Activated B cell treated with CpG ODN at 0.5 μM for 24 hours (primary cell): ENCODE results near the gene MICAL3. TPM values are rescaled to one million over a fixed set of nuclear protein-coding genes. Genes with fewer than 3 reads are reported as not detected.

ENCODE experiments used
- ATAC-seq: fragments of 200-7000 bp; cut with Tn5 transposase; one replicate; pipeline ENCODE4 v1.10.0; 2021; ENCODE audit warnings: low read depth, mild to moderate bottlenecking, moderate library complexity
- CTCF ChIA-PET: fragments of 350-600 bp; sonication (Branson Sonifier 250); formaldehyde crosslinking; loops from one replicate; lab custom pipeline; 2021; ENCODE audit warnings: antibody characterized with exemption; lab: Charles Lee
- POLR2A ChIA-PET: fragments of 350-600 bp; sonication (Branson Sonifier 250); formaldehyde crosslinking; loops from one replicate; lab custom pipeline; 2021; ENCODE audit warnings: antibody characterized with exemption; lab: Charles Lee
- DNase-seq: peaks from one replicate; pipeline ENCODE4 v3.0.0; 2022
- H3K27ac Mint-ChIP-seq: one replicate; pipeline ENCODE4 v1.8.0; 2020; ENCODE audit warnings: mixed read lengths
- H3K27me3 Mint-ChIP-seq: one replicate; pipeline ENCODE4 v1.8.0; 2021; ENCODE audit warnings: mixed read lengths
- H3K36me3 Mint-ChIP-seq: one replicate; pipeline ENCODE4 v1.8.0; 2021; ENCODE audit warnings: low read depth, mixed read lengths
- H3K4me1 Mint-ChIP-seq: one replicate; pipeline ENCODE4 v1.8.0; 2021; ENCODE audit warnings: mixed read lengths
- H3K4me3 Mint-ChIP-seq: one replicate; pipeline ENCODE4 v1.8.0; 2020; ENCODE audit warnings: mild to moderate bottlenecking, mixed read lengths
- H3K9me3 Mint-ChIP-seq: one replicate; pipeline ENCODE4 v1.8.0; 2020; ENCODE audit warnings: mixed read lengths
- CTCF ChIP-seq: fragments of 200-600 bp; IDR thresholded peaks from one replicate; pipeline ENCODE4 v1.8.0; 2022; ENCODE audit warnings: antibody characterized with exemption, mild to moderate bottlenecking
- intact Hi-C: fragments of 100-400 bp; cut with micrococcal nuclease; formaldehyde crosslinking; loops from one replicate; pipeline ENCODE4 v1.15.1; 2024
- total RNA-seq: library from RNA; stranded (reverse); gene quantifications from 2 replicates; pipeline ENCODE4 v1.2.3, GENCODE V29; 2022

The MICAL3 gene
- total RNA-seq, 1 donor from 2014 or later: 257 TPM

- intact Hi-C loops: no loop called here
- Mint-ChIP-seq H3K4me3 (no peak overlapping the region), H3K27ac (no peak overlapping the region)
Observed at GRCh38 chr22:17748555-17749353, 275.6 kb downstream of the MICAL3 start.

GRCh38 chr22:17746916-17747315 is 277.4 kb downstream of the MICAL3 start:
- Mint-ChIP-seq H3K9me3 (no peaks in the 10 kb centered on the region), H3K27ac (no peak overlapping the region), H3K4me1 (peaks cover 7% of the 10 kb centered on the region), H3K27me3 (no peaks in the 10 kb centered on the region), H3K36me3 (peaks cover 25% of the 10 kb centered on the region), H3K4me3 (no peak overlapping the region)
- POLR2A ChIA-PET: no interaction called here
- DNase-seq (no peak), ATAC-seq (no peak)
- CTCF ChIA-PET: no interaction called here
- TF ChIP-seq CTCF: no peak
- intact Hi-C loops: no loop called here

More at GRCh38 chr22:17748555-17749353, 275.6 kb downstream of the MICAL3 start:
- ChIA-PET POLR2A (no interaction called here), CTCF (no interaction called here)
- no peak for TF ChIP-seq CTCF
- H3K9me3 Mint-ChIP-seq: no peaks in the 10 kb centered on the region
- peaks cover 15% of the 10 kb centered on the region for H3K36me3 Mint-ChIP-seq
- no peak for ATAC-seq
- H3K4me1 Mint-ChIP-seq: no peaks in the 10 kb centered on the region
- no peaks in the 10 kb centered on the region for H3K27me3 Mint-ChIP-seq
- DNase-seq: no peak

DNA sequence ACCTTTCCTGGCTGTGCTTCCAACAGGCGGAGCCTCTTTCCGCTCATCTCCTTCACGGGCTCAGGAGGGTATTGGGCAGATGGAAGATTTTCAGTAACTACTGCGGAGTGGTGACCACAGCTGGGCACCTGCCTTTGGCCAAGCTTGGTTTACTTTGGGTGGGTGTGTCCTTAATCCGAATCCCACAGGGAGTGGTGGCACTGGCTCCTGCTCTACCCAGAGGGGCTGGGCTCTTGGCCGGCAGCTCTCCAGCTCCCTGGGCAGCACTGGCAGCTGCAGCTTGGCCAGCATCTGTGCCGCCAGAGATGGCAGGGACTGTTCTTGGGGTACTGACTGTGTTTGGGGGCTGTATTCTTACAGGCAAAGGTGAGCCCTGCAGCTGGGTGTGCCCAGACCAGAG is 279.9 kb downstream of the MICAL3 start:
- ATAC-seq: no peak
- DNase-seq: no peak
- POLR2A ChIA-PET: interaction anchor here (1.2 to 2.7 kb wide), 3 partner anchors 29 to 57 kb away, joined by 3 to 16 read pairs (median 4); partner anchors contain the start of gene BID
- H3K36me3 Mint-ChIP-seq: peaks cover 37% of the 10 kb centered on the region
- H3K4me1 Mint-ChIP-seq: peaks cover 9% of the 10 kb centered on the region
- no peaks in the 10 kb centered on the region for H3K27me3 Mint-ChIP-seq
- H3K9me3 Mint-ChIP-seq: no peaks in the 10 kb centered on the region
- no peak overlapping the region for H3K4me3 Mint-ChIP-seq
- CTCF ChIA-PET: interaction anchor here (1.0 to 6.3 kb wide), 7 partner anchors 16 to 332 kb away, joined by 3 to 63 read pairs (median 23); partner anchors contain the start of gene PEX26
- no peak overlapping the region for H3K27ac Mint-ChIP-seq
- intact Hi-C loops: no loop called here
- TF ChIP-seq CTCF: no peak

DNA sequence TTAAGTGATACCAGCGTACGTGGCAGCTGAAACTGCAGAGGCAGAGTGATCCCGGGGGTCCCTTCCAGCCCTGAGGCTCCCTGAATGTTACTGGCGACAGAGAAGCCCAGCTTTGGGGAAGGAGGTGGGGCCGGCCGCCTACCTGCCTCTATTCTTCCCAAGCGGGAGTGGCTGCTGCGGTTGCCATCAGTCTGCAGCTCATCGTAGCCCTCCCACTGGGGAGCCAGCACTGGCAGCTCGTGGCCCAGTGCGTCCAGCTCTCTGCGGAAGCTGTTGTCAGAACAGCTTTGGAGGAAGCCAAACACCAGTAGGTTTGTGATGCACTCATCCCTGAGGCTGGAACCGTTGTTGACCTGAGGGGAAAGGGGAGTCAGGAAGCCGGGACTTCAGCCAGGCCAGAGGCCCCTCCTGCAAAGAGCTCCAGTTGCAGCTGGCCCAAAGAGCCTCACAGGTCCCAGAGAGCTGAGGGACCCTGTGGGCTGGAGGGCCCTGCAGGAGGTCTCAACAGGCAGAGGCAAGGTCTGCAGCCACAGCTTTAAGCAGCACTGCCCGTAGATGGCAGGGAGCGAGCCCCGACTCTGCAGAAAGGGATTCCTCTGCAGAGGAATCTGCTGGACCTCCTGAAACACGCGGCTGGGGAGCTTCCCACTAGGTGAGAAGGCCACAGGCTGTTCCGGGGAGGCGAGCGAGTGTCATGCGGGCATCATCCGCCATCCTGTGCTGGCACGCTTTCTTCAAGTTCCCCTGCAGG is 280.5 kb downstream of the MICAL3 start:
- H3K27ac Mint-ChIP-seq: no peak overlapping the region
- no peak for ATAC-seq
- POLR2A ChIA-PET: interaction anchor here (1.2 to 2.7 kb wide), 4 partner anchors 30 to 66 kb away, joined by 3 to 16 read pairs (median 6); partner anchors contain the start of gene BID
- H3K4me1 Mint-ChIP-seq: peaks cover 9% of the 10 kb centered on the region
- DNase-seq: no peak
- intact Hi-C loops: loop anchor here (2.0 kb wide), 2 partner anchors 29 to 55 kb away; no protein-coding TSS in a partner anchor
- H3K4me3 Mint-ChIP-seq: no peak overlapping the region
- CTCF ChIA-PET: interaction anchor here (0.7 to 6.3 kb wide), 11 partner anchors 16 to 332 kb away, joined by 3 to 63 read pairs (median 5); partner anchors contain the start of gene PEX26
- no peaks in the 10 kb centered on the region for H3K27me3 Mint-ChIP-seq
- peaks cover 38% of the 10 kb centered on the region for H3K36me3 Mint-ChIP-seq
- TF ChIP-seq CTCF: no peak
- no peaks in the 10 kb centered on the region for H3K9me3 Mint-ChIP-seq
